T-helper 2 cell treated with Interferon-gamma antibody and Interleukin-4, amounts not matched to agents 100 ng/mL and 5 ng/mL, for 36 hours (primary cell): ENCODE results near the gene CLTB. TPM values are rescaled to one million over a fixed set of nuclear protein-coding genes. Genes with fewer than 3 reads are reported as not detected.

Experiments
- intact Hi-C: fragments of 100-400 bp; cut with micrococcal nuclease; formaldehyde crosslinking; loops from one replicate; pipeline ENCODE4 v1.15.1; 2023
- total RNA-seq: library from RNA; stranded (reverse); gene quantifications from 2 replicates; pipeline ENCODE4 v1.2.3, GENCODE V29; 2022

CLTB gene
- total RNA-seq, 1 donor from 2014 or later, result 71.9 TPM

DNA sequence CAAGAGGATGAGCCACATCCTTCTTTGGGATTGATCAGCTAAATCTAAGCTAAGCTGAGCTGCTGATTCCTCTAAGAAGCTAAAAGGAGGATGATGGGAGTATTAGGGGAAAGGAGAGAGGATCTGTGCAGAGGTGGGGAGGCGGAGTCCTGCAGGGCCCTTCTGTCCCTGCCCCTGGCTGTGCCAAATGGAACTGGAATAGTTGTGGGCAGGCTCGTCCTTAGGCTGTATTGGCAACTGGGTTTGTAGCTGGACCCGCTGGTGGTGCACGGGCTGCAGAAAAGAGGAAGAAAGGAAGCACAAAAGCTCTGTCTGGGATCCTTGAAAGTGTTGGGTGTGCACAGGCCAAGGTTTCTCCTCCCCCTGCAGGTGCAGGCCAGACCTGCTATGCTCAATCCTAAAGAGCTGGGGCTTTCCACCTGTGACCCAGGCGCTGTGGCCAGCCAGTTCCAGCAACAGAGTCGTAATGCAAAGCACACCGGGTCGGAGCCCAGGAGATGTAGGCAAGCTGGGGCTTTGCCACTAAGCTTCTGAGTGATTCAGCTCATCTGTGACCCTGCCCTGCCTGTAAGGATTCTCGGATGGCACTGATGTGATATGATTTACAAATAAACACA lies 9.8 kb downstream of the CLTB start:
- intact Hi-C loops, result no loop called here

GRCh38 chr5:176405656-176406435 lies 10.5 kb downstream of the CLTB start:
- intact Hi-C loops, result no loop called here

DNA sequence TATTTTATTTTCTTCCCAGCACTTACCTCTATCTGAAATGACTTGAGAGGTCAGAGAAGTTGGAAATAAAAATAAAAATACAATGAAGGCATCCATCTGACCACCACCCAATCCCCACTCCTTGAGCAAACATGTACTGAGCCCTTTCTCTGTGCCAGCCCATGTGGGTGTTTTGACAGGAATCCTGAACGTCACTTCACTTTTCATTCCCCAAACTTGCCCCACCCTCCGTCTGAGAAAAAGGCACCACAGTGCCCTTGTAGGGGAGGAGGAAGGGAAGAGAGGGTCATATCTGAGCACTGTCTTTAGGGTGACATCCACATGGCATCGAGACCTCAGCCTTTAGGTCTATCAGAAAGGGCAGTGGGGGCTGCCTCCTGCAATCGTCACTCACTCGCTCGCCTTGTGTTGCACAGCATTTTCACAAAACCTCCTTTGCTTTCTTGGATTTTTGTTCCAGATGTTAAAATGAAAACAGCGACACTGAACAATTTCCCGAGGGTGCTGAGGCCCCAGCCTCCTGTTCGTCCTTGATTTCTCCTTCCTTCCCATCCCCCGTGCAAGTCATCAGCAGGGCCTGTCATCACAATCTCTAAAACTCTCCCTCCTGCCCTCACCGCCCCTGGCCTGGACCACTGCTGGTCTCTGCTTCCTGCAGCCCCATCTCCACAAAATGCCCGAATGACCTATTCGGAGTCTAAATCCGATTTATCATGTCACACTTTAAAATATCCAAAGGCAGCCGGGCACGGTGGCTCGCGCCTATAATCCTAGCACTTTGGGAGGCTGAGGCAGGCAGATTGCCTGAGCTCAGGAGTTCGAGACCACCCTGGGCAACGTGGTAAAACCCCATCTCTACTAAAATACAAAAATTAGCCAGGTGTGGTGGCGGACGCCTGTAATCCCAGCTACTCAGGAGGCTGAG lies 14.8 kb downstream of the CLTB start:
- intact Hi-C loops, result no loop called here

DNA sequence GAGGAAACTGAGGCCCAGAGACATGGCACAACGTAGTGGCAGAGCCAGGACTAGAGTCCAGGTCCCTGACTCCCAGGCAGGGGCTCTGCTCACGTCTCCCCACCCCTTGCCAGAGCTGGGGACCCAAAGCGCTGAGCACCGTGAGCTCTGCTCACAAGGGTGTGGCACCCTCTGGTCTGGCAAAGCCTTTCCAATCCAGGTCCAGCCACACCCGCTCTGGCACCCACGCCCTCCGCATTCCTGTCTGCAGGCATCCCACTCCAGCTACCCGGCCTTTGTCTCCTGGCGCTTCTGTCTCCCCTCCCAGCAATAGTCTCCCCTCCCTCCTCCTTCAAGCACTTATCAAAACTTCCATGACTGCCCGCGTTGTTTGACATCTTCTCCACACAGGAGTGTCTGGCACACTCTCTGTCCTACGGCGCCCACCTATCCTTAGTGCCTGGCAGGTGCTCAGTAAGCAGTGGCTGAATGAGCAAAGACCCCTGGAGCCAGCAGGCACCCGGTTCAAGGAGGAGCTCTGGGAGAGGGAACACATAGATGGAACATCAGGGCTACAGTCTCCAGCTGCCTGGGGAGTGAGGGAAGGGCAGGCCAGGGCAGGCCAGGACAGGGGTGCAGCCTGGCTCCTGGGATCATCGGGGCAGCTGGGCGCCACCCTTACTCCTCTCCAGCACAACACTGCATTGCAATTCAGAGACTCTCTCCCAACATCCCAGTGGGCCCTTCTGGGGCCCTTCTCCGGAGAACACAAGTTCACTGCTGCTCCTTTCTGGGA lies 15.8 kb downstream of the CLTB start:
- intact Hi-C loops, result no loop called here

DNA sequence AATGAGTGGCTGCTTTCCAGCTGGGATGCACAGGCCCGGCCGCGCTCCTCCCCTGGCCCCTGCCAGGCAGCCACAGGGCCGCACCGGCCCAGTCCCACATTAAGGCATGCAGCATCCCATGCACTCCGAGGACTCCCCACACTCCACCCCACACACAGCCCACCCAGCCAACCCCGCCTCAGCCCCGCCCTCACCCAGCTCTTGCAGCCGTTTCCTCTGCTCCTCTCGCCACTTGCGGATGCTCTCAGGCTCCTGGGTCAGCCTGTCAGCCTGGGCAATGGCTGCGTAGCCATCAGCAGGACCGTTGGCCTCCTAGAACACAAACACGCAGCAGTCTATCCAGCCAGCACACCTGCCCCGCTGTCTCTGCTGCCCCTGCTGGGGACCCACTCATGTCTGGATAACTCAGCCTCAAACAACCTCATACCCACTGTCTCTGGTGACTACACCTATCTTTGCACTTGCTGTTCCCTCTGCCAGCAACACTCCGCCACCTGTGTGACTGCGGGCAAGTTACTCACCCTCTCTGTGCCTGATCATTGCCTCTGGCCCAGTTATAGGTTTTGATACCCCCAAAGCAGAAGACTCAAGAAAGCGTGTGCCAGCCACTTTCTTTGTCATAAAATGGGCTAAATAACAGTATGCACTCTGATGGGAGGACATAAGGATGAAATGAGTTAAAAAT lies 18.5 kb downstream of the CLTB start:
- intact Hi-C loops, result no loop called here

DNA sequence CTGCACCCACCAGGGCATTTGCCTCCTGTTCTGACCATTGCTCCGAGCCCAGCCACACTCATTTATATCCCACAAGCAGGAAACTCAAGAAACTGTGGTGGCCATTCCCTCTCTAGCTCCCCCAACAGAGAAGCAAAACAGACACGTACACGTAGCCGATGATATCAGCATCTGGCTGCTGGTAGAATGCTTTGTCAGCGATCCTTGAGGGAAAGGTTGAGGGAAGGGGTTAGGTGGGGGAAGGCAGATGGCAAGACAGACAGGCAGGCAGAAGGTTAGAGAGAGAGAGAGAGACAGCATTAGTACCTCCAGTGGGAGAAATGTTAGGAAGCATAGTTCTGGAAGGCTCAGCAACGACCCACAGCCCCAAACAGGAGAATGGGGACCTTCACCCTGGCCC lies 20.0 kb downstream of the CLTB start:
- intact Hi-C loops, result no loop called here

DNA sequence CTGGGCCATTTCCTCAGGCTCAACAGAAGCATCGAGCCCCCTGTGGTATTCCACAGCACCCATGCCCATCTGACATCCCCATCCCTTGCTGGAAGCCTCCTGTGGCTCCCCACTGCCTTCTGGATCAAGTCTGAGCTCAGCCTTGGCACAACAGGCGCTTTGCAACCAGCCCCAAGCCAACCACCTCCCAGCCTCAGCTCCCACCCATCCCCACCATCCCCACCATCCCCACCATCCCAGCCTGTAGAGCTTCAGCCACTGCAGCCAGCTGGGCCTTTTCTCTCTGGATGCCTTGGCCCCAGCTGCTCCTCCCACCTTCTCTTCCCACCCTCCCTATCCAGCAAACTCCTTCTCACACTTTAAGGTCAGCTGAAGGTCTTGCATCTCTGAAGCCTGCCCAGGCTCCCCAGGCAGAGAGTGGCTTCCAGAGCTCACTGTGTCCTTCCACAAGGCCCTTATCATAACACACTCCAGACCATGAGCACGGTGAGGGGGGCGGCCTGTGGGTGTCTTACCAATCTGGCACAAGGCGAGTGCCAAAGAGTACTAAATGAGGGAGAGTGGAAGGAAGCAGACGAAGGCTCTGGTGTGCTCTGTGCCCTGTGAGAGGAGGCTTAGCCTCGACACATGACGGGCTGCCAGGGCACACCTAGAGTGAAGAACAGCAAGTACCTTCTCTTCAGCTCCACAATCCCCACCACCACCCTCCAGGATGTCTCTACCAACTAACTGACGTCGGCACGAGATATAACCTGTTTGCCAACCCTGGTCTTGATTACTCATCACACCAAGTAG lies 21.3 kb downstream of the CLTB start:
- intact Hi-C loops, result no loop called here

GRCh38 chr5:176394096-176394495 lies 22.2 kb downstream of the CLTB start:
- intact Hi-C loops, result no loop called here

GRCh38 chr5:176392526-176392925 lies 23.8 kb downstream of the CLTB start:
- intact Hi-C loops, result no loop called here

GRCh38 chr5:176391999-176392398 lies 24.3 kb downstream of the CLTB start:
- intact Hi-C loops, result no loop called here

GRCh38 chr5:176391479-176391878 lies 24.9 kb downstream of the CLTB start:
- intact Hi-C loops, result no loop called here

DNA sequence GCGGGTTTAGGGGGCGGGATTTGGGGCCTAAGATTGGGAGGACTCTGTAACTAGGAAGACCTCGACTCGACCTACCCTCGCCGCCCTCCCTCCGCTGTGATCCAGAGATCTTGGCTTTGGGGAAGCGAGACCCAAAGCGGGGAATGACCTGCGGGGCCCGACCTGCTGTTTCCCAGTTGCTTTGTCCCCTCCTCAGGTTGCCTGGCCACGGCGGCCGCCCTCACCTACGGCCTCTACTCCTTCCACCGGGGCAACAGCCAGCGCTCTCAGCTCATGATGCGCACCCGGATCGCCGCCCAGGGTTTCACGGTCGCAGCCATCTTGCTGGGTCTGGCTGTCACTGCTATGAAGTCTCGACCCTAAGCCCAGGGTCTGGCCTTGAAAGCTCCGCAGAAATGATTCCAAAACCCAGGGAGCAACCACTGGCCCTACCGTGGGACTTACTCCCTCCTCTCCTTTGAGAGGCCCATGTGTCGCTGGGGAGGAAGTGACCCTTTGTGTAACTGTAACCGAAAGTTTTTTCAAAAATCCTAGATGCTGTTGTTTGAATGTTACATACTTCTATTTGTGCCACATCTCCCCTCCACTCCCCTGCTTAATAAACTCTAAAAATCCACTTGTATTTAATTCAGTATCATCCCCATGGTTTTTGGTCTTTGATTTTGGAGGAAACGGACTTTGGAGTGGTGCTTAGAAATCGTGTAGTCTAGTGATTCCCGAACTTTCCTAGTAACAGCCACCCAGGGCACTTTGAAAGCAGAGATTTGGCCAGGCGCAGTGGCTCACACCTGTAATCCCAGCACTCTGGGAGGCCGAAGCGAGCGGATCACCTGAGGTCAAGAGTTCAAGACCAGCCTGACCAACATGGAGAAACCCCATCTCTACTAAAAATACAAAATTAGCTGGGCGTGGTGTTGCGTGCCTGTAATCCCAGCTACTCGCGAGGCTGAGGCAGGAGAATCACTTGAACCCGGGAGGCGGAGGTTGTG lies 26.9 kb downstream of the CLTB start:
- intact Hi-C loops, result loop anchor here (1.0 kb wide), 5 partner anchors 24 to 258 kb away; partner anchors contain the start of genes ARL10, CLTB, FAF2 and TSPAN17

GRCh38 chr5:176388444-176389134 lies 27.8 kb downstream of the CLTB start, which contains the start of the genes HIGD2A and NOP16:
Gene HIGD2A, plus strand, starts transcription at chr5:176388751. Its CDS starts 69 bp downstream, at chr5:176388820.
Gene NOP16, minus strand, starts transcription at chr5:176388598. Its CDS starts 59 bp downstream, at chr5:176388539.
- intact Hi-C loops, result loop anchor here (1.0 kb wide), 7 partner anchors 23 to 259 kb away; partner anchors contain the start of genes ARL10, CLTB, FAF2 and KIAA1191

- intact Hi-C loops, result loop anchor here (1.0 kb wide), 2 partner anchors 27 to 149 kb away; partner anchors contain the start of genes KIAA1191 and RNF44
These were observed 28.3 kb downstream of the CLTB start for GRCh38 chr5:176388003-176388443.

DNA sequence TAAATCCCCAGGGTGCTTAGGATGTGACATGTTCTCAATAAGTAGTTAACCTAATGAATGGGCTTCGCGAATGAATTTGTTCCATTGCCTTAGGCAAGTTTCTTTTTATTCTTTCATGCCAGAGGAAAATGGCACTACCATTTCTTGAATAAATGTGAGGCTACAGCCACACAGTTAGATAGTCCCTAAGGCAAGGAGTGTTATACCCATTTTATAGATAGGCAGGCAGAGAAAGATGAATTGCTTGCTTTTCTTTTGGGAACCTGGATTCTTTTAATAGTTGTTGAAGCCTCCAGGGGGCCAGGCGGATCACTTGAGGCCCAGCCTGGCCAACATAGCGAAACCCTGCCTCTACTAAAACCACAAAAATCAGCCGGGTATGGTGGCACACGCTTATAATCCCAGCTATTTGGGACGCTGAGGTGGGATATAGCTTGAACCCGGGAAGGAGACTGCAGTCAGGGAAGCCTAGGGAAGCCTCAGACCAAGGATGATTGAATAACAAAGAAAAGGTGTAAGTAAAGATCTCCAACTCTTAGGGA lies 28.9 kb downstream of the CLTB start:
- intact Hi-C loops, result no loop called here

- intact Hi-C loops, result no loop called here
These were observed 29.8 kb downstream of the CLTB start for GRCh38 chr5:176386491-176386890.

GRCh38 chr5:176384991-176385390 lies 31.3 kb downstream of the CLTB start:
- intact Hi-C loops, result no loop called here
